HG02981 (cell line): Measurements from ENCODE around the gene TTBK1.
A peak's percentile ranks its signal among the peaks of the same experiment; 100 is the strongest.
"Not testable (repeated sequence)": the region's sequence is repeated elsewhere in the genome, so short reads cannot be mapped to it uniquely, and the experiment has no call there.

Experiments
- ATAC-seq: cut with Tn5 transposase; IDR thresholded peaks from one replicate; pipeline ENCODE4 v1.9.1; 2021; ENCODE audit warnings: mild to moderate bottlenecking, moderate library complexity; ENCODE audit not compliant: unreplicated experiment

The TTBK1 gene

DNA sequence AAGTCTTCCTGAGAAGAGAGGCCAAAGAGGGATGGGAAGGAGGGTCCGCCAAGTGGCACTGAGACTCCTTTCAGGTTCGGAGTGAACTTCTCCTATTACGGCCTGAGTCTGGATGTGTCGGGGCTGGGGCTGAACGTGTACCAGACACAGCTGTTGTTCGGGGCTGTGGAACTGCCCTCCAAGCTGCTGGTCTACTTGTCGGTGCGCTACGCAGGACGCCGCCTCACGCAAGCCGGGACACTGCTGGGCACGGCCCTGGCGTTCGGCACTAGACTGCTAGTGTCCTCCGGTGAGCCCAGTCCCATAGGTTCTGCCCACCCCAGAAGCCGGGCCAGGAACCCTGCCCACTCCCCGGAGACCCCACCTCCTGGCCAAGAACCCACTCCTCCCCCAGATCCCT lies 58.8 kb downstream of the TTBK1 start:
- no peak for ATAC-seq

- ATAC-seq = not testable (repeated sequence)
These were observed 59.7 kb downstream of the TTBK1 start for GRCh38 chr6:43303006-43303405.

DNA sequence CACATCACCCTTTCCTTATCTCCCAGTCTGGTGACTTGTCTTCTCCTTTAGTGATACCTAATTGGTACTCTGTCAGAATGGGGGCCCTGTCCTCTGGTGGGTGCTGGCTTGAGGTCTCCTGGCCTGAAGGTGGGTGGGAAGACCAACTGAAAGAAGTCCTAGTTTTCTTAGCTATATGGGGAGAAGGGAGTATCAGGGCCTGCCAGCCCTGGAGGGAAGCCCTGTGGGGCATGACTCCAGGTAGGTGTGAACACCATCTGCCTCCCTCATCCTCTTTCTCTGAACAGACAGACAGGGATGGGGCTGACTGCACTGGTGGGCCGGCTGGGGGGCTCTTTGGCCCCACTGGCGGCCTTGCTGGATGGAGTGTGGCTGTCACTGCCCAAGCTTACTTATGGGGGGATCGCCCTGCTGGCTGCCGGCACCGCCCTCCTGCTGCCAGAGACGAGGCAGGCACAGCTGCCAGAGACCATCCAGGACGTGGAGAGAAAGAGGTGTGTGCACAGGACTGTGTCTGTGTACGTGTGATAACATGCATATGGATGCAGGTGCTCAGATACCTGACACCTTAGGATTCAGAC lies 60.6 kb downstream of the TTBK1 start:
- no peak for ATAC-seq

DNA sequence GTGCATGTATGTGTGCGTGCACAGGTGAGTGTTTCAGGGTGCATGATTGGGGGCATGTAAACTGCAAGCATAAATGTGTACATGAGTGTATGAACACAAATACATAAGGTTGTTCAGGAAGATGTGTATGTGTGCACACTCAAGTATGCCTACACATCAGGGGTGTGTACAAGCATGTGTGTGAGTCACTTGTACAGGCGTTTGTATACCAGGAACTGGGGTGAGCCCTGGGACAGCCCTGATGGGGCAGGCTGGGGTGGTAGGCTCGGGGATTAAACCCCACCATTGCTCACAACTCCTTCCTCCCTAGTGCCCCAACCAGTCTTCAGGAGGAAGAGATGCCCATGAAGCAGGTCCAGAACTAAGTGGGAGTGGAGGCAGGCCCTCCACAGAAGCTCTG lies 61.1 kb downstream of the TTBK1 start:
- no peak for ATAC-seq

- ATAC-seq = no peak
These were observed 61.6 kb downstream of the TTBK1 start for GRCh38 chr6:43304882-43305281.

DNA sequence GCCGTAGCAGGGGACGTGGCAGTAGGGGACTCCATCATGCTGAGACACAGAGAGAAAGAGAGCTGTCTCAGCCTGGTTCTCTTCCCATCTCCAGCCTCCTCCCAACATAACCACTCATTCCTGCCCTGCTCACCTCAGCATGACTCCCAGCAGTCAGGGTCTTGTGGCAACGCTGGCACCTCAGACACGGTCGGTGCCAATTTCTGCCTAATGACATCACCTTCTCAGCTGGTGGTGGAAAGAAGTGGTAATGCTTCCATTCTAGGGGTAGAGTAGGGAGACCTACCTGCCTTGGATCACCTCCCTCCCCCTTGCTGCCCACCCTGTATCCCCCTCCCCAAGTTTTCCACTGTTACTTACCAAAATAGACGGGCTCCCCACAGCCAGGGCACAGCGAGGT lies 62.8 kb downstream of the TTBK1 start:
- no peak for ATAC-seq

GRCh38 chr6:43307451-43308100 lies 64.3 kb downstream of the TTBK1 start:
- no peak for ATAC-seq

- ATAC-seq = peak; percentile 56
These were observed 65.1 kb downstream of the TTBK1 start, which contains the start of gene CRIP3 for GRCh38 chr6:43308101-43308989. Gene CRIP3 (minus strand): TSS chr6:43308826. CDS start chr6:43308792, 34 bp downstream.

GRCh38 chr6:43308990-43309477 lies 65.8 kb downstream of the TTBK1 start:
- ATAC-seq = no peak

GRCh38 chr6:43310134-43310533 lies 66.9 kb downstream of the TTBK1 start:
- no peak for ATAC-seq

DNA sequence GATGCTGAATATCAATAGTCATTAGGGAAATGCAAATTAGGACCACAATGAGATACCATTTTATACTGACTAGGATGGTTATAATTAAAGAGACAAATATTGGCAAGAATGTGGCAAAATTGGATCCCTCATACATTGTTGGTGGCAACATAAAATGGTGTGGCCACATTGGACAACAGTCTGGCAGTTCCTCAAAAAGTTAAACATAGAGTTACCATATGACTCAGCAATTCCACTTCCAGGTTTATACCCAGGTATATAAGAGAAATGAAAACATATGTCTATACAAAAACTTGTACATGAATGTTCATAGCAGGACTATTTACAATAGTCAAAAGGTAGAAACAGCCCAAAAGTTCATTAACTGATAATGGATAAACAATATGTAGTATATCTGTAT lies 67.3 kb downstream of the TTBK1 start:
- no peak for ATAC-seq

DNA sequence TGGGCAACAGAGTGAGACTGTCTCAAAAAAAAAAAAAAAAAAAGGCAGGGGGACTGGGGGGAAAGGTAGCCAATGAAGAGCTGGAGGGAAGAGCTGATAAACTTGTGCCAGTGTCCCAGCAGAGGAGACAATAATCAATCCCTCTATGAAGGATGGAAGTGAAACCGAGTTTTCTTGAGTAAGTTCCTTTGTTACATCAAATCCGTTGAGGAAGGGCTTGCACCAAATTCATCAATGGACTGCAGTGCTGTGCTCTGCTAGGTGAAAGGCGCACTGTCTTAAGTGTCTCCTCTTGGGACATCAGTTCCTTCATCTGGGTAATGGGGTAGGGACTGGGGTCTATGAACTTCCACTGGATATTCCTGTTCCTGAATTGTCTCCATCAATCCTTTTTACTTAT lies 68.4 kb downstream of the TTBK1 start:
- ATAC-seq = no peak

DNA sequence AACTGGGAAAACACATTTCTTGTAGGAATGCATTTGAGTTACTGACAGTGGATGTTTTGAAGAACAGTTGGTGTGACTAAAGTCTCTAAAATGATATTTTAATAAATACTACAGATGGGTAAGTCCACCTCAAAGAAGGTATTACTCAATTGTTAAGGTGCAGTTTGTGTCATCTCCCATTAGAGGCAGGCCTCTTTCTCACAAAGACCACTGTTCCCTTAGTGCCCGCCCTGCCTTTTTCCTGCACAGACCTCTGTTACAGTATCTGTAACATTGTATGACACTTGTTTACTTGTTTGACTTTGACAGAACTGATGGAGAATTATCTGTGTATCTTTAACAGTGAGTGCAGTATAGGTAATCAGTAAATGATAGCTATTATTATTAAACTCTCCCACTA lies 70.5 kb downstream of the TTBK1 start:
- ATAC-seq = no peak

- no peak for ATAC-seq
These were observed 74.7 kb downstream of the TTBK1 start for GRCh38 chr6:43318011-43318410.

DNA sequence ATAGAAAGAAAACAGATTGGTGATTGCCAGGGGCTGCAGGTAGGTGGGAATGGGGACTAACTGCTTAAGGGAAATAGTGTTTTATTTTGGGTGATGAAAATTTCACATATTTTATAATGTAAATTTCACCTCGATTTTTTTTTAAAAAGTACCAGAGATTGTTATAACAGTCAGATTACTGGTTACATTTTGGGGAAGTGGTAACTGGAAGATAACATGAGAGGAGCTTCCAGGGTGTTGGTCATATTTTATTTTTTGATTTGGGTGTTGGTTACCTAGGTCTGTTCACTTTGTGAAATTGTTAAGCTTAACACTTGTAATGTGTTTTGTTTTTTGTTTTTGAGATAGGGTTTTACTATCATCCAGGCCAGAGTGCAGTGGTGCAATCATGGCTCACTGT lies 82.6 kb downstream of the TTBK1 start:
- no peak for ATAC-seq

DNA sequence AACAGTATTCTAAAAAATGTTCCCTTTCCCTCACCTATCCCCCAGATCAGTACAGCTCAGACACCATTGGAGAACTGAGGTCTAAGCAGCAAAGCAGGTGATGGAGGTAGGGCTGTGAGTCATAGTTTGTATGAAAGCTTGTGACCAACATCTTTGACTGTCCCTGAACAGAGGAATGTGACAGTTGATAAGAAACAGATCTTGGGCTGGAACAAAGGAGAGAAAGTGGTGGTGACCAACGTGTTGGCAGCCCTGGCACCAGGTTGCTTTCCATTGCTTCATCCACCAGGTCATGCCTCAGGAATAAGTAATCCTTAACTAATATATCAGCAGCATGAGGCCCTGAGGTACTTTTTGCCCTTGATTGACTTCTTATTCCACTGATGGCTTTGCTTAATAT lies 85.2 kb downstream of the TTBK1 start:
- no peak for ATAC-seq

DNA sequence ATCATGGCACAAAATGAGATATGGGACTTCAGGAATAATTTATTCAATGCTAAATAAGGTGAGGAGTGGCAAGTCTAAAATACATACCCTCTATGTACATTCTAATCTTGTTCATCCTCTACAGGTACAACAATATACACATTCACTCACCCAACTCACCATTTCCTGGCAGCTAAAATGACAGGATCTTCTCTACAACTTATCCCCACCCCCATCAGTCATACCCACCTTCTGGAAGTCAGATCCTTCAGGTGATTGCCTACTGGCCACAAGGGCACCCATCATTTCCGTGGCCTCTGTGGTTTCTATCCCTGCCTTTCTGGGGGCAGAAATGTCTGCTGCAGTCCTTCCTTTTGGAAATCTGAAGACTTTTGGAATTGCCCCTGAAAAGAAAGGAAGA lies 88.2 kb downstream of the TTBK1 start:
- ATAC-seq = no peak

- no peak for ATAC-seq
These were observed 88.6 kb downstream of the TTBK1 start for GRCh38 chr6:43331891-43332290.

DNA sequence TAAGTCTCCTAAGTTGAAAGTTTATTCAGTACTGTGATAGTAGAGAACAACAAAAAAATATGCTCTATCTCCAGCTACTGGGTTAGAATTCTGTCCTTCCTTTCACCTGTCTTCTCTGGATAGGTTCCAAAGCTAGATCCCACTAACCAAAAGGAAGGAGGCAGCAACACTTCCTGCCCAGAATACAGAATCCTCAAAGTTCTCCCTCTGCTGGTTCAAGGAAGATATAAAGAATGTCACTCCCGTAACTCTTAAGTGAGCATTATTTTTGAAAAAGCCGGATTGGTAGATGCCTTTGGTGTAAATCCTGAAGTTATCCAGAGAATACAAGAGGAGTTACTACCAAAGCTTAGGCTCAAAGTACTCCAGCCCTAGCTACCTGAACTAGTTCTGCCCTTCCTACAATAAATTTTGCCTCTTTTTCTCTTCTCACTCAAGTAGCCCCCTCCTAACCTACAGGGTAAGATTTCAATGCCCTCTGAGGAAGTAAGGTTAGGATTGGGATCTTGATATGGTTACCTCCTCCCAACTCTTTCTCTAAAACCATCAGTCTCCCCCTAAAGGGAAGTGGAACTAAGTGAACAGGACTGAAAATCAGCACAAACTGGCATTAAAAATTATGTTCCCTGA lies 91.3 kb downstream of the TTBK1 start:
- no peak for ATAC-seq

DNA sequence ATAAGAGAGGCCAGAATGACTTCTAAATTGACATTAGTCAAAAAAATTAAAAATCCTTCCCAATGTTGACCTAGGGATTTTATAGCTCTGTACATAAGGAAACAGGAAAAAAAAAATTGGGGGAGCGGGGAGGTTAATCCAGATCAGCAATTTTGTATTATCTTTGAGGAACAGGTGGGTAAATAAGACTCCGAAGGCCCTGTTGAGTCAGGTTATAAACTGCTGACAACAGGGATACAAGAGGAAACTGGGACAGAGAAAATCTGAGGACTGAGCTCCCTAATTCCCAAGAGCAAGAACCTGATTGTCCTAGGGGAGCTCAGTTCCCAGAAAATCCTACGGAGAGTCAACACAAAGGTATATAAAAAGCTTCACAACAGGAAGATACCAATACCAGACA lies 92.2 kb downstream of the TTBK1 start:
- ATAC-seq = no peak

- ATAC-seq = no peak
These were observed 93.1 kb downstream of the TTBK1 start for GRCh38 chr6:43336382-43336781.
